ENCODE results near the gene TCOF1.

The TCOF1 gene

DNA sequence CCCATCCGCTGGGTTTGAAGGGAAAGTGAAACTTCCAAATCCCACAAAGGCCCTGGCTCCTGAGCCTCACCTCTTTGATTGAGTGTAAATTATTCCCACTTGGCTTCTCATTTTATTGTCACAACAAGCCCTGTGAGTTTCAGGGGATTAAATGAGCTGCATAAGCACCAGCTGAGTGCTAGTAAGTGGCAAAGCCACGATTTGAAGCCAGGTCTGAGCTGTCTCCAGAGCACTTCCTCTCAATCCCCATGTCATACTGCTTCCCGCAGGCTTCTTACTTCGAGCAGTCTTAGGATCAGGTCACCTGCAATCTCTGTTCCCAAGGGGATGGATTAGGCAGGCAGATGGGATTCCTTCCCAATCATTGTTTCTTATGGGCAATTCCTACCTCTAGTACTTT is 74.1 kb downstream of the TCOF1 start:
- peak; percentile 17 for DNase-seq

DNA sequence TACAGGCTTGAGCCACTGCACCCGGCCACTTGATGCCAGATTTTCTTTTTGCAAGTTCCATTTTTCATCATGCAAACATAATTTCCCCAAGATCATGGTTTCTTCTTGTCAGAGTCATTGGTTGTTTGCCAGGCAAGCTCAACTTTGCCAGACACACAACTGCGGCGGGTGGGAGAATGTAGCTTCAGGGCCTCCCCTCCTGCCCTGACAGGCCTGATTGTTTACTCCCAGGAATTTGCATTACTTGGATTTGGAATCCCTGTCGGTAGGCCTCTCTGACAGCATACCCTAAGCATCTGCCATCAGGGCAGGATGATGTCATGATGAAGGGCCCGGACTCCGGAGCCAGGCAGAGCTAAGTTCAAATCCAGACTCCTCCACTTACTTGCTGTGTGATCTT is 77.0 kb downstream of the TCOF1 start:
- no peak for DNase-seq

- DNase-seq, result peak; percentile 78
These were observed 78.7 kb downstream of the TCOF1 start for GRCh38 chr5:150436141-150436680.

DNA sequence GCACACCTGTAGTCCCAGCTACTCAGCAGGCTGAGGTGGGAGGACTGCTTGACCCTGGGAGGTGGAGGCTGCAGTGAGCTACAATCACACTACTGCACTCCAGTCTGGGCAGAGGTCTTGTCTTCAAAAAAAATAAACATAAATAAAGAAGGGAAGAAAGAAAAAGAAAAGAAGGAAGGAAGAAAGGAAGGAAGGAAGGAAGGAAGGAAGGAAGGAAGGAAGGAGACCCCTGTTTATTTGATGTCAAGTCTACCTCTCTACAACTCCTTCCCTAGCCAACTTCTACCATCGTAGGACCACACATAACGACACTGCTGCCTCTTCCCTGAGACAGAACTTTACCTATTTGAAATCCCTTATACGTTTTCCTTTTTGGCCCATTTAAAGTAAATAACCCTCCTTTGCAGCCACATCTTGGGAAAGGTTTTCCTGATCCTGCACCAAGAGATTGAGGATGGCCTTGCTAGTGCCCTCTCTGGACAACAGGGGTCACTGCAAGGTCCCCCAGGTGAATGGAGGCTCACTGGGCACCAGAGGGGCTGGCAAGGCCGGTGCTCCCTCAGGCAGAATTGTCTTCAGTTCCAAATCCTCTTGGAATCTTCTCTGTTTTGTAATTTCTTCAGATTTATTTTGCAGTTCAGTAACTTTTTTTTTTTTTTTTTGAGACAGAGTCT is 81.5 kb downstream of the TCOF1 start:
- no peak for DNase-seq

GRCh38 chr5:150440948-150441812 is 83.7 kb downstream of the TCOF1 start:
- DNase-seq, result no peak

DNA sequence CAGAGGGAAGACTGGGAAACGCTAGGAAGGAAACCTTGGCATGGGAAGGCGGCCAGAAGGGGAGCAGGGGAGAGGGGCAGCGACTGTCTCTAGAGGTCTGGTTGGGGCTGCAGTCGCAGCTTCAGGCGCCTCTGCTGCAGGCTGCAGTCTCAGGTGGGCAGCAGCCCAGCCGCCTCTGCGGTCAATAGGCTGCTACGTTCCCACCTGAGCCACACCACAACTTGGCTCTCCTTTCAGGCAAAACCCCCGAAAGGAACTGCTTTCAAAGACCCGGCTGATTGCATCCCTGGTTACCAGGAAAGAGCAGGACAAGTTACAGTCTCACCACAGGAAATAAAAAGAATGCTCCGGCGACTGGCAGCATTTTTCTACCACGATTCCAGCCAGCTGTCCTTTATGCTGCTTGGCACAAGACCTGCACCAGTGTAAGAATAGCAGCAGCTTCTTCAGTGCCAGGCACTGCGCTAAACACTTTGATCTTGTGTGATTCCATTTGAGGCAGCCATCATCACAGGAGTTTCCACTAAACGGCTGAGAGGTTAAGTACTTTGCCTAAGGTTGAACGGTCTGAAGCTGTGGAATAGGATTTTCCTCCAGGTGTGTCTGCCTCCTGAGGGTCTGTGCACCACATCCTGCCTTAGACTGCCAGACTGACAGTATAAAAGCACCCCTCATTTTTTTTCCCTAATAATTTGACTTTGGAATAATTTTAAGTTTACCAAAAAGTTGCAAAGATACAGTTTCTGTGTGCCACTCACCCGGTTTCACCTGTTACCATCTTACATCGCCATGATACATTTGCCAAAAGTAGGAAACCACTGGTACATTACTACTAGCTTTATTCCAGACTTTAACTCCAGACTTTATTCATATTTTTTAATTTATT is 84.6 kb downstream of the TCOF1 start:
- no peak for DNase-seq

DNA sequence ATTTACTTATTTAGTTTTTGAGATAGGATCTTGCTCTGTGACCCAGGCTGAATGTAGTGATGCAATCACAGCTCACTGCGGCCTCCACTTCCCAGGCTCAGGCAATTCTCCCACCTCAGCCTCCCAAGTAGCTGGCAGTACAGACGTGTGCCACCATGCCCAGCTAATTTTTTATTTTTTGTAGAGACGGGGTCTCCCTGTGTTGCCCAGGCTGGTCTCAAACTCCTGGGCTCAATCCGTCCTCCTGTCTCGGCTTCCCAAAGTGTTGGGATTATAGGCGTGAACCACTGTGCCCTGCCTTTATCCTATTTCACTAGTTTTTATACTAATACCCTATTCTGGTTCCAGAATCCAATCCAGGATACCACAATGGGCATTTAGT is 85.2 kb downstream of the TCOF1 start:
- DNase-seq, result no peak

GRCh38 chr5:150443242-150444075 is 86.0 kb downstream of the TCOF1 start:
- no peak for DNase-seq

- DNase-seq, result no peak
These were observed 87.3 kb downstream of the TCOF1 start for GRCh38 chr5:150444770-150445169.

GRCh38 chr5:150446088-150446487 is 88.6 kb downstream of the TCOF1 start:
- DNase-seq, result no peak

DNA sequence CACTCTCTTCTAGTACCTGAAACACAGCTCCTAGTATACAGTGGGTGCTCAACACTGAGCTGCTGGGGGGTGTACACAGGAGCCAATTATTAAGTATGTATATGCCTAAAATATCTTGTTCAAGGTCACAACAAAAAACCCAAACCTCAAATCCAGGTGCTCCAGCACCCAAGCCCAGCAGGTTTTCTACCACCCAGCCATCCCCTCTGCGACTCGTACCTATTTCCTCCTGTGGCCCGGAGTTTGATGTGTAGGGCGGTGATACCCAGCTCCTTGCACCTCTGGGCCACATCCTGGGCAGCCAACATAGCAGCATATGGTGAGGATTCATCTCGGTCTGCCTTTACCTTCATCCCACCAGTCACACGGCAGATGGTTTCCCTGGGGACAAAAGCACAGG is 89.1 kb downstream of the TCOF1 start:
- no peak for DNase-seq

DNA sequence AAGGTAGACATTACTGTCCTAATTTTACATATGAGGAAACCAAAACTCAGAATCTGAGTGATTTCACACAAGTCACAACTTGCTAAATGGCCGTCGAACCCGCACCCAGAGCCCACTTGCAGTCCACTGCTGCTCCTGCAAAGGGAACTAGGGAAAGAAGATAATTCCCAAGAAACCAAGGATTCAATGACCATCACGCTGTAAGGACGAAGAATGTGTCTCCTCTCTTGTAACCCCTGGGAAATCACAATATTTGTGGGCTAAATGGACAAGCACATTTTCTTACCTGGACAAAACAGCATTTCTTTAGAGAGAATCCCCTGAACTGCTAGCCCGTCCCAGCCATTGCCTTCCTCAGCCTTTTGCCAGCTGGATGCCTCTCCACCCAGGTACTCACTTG is 89.7 kb downstream of the TCOF1 start:
- no peak for DNase-seq

GRCh38 chr5:150448334-150448733 is 90.8 kb downstream of the TCOF1 start:
- no peak for DNase-seq

DNA sequence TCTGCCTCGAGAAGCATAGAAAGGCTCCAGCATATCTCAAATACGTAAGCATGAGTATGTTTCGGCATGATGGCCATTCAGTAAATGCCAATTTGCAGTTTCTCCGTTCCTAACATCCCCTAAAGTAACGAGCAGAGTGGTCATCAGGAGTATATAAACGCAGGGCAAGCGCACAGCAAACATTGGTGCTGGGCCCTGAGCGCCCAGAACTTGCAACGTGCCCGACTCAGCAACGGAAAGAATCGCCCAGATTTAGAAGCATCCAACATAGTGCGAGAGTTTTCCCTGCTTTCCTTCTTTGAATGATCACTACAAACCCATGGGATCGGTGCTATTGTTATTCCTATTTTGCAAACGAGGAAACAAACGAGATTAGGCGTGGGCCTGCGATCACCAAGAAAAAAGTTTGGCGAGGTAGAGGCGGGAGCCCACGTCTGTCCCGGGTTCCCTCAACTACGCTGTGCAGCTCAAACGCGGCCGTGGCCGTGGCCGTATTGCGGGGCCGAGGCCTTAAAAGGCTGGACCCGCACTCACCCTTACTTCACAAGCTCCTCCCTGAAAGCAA is 91.5 kb downstream of the TCOF1 start:
- no peak for DNase-seq
